Measurements from ENCODE around the gene ZNF79.

ZNF79 gene

DNA sequence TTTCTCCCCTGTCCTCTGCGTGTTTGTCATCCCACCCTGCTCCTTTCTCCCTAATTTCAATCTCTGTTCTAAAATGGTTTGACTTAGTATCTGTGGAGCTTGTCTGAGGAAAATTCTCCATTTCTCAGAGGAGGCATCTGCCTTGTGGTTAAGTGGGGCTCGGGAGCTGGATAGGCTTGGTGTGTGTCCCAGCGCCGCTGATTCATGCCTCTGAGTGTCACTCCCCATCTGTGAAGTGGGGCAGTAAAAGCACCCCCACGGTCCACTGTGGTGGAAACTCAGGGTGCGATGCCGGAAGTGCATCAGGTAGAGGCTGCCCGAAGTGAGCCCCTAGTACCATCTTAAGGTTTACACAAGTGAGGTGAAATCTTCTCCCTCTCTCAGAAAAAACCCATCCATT lies 64.8 kb downstream of the ZNF79 start:
- H3K4me3 ChIP-seq (ENCODE audit: low read depth, low read length): no peak overlapping the region
- DNase-seq (ENCODE audit: low read depth): no peak

DNA sequence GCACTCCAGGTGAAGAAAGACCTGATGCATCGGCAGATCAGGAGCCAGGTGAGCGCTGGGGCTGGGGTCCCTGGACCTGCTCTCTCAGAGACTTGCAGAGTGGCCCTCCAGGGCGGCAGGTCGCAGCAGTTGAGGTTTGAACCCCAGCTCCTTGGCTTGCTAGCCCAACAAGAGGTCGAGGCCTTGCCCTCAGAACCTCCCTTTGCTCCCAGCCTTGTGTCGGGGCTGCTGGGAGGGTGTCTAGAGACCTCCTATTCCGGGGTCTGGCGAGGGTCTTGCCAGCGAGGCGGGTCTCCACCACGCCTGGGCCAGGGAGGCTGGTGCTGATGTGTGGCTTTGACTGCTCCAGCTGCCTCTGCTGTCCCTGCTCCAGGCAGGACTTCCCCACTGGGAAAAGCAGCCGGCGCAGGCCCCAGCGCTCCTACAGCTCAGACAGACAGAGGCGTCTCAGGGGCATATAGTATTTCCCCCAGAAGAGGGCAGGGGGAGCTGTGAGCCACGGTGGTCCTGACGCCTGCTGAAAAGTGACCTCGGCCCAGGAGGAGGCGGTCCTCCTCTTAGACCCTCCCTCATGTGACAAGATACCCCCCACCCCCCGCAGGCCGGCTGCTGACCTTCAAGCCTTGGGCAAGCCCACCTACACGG lies 65.4 kb downstream of the ZNF79 start:
- no peak for DNase-seq (ENCODE audit: low read depth)
- H3K4me3 ChIP-seq (ENCODE audit: low read depth, low read length): no peak overlapping the region

DNA sequence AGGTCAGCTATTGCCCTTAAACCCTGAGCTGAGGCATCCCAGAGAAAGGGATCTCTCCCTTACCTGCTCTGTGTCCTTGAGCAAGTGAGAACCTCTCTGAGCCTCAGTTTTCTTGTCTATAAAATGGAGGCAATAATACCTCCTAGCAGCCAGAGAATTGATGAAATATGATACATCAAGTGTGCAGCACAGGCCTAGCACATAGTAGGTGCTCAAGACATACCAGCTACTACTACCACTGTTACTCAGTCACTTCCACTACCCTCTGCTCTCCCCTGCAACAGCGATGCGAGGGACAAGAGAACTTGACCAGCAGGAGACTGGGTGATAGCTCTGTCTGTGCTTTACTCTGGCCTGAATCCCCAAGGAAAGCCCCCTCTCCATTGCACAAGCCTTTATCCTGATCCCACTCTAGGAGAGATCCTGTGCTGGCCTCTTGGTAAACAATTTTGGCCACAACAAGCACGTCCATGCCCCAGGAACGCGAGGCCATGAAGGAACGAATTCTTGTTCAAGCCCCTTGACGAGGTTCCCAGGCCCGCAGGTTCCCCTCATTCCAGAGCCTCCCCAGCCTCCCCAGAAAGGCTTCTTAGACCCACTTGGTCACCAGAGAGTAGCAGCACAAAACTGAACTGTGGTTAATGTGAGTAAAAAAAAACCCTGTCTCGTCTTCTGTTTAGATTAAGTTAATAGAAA lies 66.5 kb downstream of the ZNF79 start:
- no peak overlapping the region for H3K4me3 ChIP-seq (ENCODE audit: low read depth, low read length)
- DNase-seq (ENCODE audit: low read depth): no peak

GRCh38 chr9:127491516-127491915 lies 67.3 kb downstream of the ZNF79 start:
- no peak for DNase-seq (ENCODE audit: low read depth)
- H3K4me3 ChIP-seq (ENCODE audit: low read depth, low read length): no peak overlapping the region

GRCh38 chr9:127492616-127493015 lies 68.4 kb downstream of the ZNF79 start:
- no peak for DNase-seq (ENCODE audit: low read depth)
- no peak overlapping the region for H3K4me3 ChIP-seq (ENCODE audit: low read depth, low read length)

DNA sequence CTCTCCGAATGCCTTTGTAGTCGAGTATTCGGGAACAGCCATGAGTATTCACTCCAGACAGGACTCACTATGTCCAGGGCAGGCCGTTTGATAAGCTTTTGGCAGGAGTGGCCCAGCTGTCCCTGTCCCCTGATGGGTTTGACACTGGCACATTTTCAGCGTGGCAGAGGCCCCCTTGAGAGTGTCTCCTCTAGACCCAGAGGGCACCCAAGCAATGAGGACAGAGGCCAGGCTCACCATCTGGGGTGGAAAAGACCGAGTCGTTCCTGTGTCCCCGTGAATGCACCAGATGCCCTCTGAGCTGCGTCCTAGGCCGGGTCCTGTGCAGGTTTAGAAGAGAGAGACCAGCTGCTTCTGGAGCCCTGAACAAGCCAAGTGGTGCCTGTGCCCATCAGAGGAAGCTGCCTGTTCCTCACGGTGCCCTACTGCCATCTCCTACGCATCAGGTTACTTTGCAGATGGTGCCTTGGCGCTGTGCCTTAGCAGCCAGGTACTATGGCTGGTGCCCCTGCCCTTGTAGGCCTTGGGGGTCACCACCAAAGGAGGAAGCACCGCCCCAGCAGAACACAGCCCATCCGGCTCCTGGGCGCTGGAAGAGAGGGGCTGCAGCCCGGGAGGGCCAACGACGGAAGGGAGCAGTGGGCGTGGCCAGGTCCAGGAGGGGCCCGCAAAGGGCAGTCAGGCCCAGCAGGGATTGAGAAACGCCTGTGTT lies 69.6 kb downstream of the ZNF79 start:
- DNase-seq (ENCODE audit: low read depth): no peak
- no peak overlapping the region for H3K4me3 ChIP-seq (ENCODE audit: low read depth, low read length)

DNA sequence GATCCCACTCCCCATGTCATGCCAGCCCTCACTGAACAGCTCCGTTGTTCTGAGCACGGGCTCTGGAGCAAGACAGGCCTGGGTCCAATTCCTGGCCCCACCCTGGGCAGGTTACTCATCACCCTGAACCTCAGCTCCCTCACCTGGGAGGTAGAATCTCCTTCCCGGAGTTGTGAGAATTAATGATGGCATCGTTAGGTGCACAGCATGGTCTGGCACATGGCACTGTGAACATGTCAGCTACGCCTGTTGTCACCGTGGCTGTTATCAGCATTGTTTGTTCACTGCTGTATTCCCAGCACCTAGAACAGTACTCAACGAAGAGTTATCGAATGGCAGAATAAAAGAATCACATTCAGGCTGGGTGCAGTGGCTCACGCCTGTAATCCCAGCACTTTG lies 70.1 kb downstream of the ZNF79 start:
- no peak overlapping the region for H3K4me3 ChIP-seq (ENCODE audit: low read depth, low read length)
- no peak for DNase-seq (ENCODE audit: low read depth)
